Epithelial cell of proximal tubule (primary cell): ENCODE data around the gene COL28A1. TPM values are rescaled to one million over a fixed set of nuclear protein-coding genes. Genes with fewer than 3 reads are reported as not detected.

Experiments
- DNase-seq: peaks from one replicate; pipeline ENCODE4 v3.0.0-alpha.2; 2011; ENCODE audit warnings: low read depth
- H3K4me3 ChIP-seq: 2 replicates; pipeline ENCODE4 v1.5.1; 2011; ENCODE audit warnings: low read depth, mild to moderate bottlenecking, low read length
- total RNA-seq: library from RNA; depleted of rRNA; stranded (reverse); fragments of >200 nt; gene quantifications from 2 replicates; pipeline ENCODE4 v1.2.3, GENCODE V29; 2015
- TF ChIP-seq, protein P1 (sequence below): conservative IDR thresholded peaks from 2 replicates; pipeline ENCODE4 v1.5.1; 2012; ENCODE audit warnings: low read depth, mild to moderate bottlenecking, low read length

COL28A1 gene
- total RNA-seq, 1 donor from 2014 or later, result 0.40 TPM

DNA sequence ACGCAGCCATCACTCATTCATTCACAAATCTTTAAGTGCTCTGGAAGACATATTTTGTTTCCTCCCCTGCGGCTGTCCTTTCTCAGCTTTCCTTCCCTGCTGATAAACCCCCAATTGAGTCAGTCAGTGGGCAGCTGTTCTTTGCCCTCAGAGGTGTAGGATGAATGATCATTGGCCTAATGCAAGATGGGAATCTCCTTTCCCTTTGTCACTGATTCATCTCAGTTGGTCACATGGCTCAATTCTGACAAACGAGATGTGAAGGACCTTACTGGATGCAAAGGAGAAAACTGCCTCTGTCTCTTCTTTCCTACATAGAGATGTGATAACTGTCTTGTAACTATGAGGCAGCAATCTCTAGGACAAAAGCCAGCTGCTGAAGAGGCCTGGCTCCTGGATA is 44.6 kb downstream of the COL28A1 start:
- TF ChIP-seq, protein P1, sequence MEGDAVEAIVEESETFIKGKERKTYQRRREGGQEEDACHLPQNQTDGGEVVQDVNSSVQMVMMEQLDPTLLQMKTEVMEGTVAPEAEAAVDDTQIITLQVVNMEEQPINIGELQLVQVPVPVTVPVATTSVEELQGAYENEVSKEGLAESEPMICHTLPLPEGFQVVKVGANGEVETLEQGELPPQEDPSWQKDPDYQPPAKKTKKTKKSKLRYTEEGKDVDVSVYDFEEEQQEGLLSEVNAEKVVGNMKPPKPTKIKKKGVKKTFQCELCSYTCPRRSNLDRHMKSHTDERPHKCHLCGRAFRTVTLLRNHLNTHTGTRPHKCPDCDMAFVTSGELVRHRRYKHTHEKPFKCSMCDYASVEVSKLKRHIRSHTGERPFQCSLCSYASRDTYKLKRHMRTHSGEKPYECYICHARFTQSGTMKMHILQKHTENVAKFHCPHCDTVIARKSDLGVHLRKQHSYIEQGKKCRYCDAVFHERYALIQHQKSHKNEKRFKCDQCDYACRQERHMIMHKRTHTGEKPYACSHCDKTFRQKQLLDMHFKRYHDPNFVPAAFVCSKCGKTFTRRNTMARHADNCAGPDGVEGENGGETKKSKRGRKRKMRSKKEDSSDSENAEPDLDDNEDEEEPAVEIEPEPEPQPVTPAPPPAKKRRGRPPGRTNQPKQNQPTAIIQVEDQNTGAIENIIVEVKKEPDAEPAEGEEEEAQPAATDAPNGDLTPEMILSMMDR, result no peak
- no peak overlapping the region for H3K4me3 ChIP-seq
- no peak for DNase-seq

DNA sequence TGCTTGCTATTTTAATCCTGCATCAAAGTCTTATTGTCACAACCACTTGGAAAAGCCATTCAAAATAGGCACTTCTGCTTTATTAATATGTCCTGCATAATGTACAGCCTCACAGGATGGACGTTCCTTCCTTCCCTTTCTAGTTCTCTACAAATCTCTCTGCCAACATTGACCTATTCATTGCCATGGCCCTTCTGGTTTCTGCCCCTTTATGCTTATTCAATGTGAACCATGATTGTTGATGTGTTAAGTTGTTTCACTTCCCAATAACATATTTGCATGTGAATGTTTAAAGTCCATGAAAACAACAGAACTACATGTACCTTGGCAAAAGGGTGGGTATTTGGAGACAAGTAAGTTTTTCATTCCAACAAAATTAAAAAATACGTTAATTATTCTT is 45.7 kb downstream of the COL28A1 start:
- DNase-seq, result no peak
- TF ChIP-seq, protein P1, result no peak
- H3K4me3 ChIP-seq, result no peak overlapping the region

DNA sequence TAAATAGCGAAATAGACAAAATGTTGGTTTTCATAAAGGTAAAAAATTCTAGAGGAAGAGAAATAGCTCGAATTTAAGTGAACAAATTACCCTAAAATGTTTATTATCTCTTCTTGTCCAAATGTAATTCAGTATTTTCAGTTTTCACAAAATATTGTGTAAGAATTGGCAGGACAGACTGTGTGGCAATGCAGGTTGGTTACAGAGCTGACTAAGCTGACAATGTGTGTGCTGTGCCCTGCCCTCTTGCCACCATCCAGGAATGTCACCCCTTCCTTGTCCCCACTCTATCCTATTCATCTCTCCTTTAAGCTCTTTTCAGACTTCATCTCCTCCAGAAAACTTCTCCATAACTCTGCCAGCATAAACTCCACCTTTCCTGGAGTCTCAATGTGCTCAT is 46.1 kb downstream of the COL28A1 start:
- DNase-seq, result no peak
- H3K4me3 ChIP-seq, result no peak overlapping the region
- TF ChIP-seq, protein P1, result no peak

DNA sequence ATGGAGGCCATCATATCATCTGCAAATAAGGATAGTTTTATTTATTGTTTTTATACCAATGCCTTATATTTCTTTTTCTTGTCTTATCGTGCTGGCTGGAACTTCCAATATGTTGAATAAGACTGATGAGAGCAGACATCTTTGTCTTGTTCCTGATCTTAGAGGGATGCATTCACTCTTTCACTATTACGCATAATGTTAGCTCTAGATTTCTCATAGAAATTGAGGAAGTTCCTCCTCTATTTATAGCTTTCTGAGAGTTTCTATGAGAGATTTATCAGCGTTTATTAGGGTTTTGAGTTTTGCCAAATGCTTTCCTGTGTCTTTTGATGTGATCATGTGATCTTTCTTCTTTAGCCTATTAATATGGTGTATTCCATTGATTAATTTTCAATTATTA is 49.3 kb downstream of the COL28A1 start:
- no peak for DNase-seq
- no peak overlapping the region for H3K4me3 ChIP-seq
- TF ChIP-seq, protein P1, result no peak

DNA sequence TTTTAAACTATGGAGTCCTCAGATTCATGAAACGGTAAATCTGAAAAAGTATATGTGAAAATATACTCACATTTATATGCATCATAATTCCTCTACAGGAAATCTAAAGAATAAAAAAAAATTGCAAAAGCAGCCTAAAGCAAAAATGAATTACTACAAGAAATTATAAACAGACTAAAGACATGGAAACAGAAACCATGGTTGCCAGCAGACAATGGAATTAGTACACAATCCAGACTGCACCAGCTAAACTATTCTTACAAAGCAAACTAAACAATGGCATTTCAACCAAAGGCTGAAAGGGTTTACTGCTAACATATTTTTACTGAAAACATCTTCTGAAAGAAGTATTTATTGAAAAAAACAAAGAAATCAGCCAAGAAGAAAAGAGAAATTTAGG is 51.6 kb downstream of the COL28A1 start:
- no peak for DNase-seq
- TF ChIP-seq, protein P1, result no peak

DNA sequence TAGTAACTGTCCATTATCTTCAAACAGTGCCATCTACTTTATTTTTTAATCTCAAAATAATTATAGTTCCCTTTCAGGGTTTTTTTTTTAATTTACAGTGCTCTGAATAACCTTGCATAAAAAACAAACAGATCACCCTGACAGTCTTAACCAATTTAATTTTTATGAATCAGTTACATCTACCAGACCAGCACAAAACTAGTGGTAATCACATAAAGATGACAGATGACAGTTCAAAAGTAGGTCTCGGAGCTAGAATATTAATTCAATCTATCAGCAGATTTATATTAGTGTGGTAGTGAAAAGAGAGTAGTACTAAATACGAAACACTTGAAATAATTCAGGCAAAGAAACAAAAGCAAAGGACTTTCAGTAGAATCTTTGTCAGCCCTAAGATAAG is 53.9 kb downstream of the COL28A1 start:
- TF ChIP-seq, protein P1, result no peak
- no peak overlapping the region for H3K4me3 ChIP-seq
- no peak for DNase-seq

More for the DNA sequence above, 51.6 kb downstream of the COL28A1 start:
- H3K4me3 ChIP-seq, result no peak overlapping the region

DNA sequence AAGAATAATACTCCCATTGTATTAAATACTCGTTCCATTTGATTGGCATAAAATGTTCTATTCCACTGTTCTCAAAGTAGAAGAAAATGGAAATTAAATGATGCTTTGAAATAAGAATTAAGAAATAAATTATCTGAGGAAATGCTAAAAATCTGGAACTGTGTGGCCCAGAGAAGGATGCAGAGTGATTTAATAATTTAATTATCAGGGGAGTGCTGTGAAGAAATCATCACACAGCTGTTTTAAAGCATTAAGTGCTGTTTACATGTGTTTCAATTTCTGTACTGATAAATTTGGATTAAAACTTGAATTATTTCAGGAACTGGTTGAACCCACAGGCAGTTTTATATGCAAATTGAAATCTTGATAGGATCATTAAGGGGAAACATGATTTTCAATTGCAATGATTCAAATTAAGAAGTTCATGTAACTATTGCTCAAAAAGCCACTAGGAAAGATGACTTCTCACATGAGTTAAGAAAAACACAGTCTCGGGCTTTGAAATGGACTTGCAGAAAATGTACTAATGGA is 56.3 kb downstream of the COL28A1 start:
- no peak overlapping the region for H3K4me3 ChIP-seq
- no peak for DNase-seq
- TF ChIP-seq, protein P1, result no peak
